Measurements from ENCODE around the gene BNC2.

GRCh38 chr9:16729651-16730050, 140.8 kb downstream of the BNC2 start:
- TF ChIP-seq POLR2A (IDR thresholded peaks at IDR 0.05) (no peak), POLR2AphosphoS5 (IDR thresholded peaks at IDR 0.05) (no peak), EP300 (IDR thresholded peaks at IDR 0.05) (no peak)
- TF ChIP-seq, protein P1, sequence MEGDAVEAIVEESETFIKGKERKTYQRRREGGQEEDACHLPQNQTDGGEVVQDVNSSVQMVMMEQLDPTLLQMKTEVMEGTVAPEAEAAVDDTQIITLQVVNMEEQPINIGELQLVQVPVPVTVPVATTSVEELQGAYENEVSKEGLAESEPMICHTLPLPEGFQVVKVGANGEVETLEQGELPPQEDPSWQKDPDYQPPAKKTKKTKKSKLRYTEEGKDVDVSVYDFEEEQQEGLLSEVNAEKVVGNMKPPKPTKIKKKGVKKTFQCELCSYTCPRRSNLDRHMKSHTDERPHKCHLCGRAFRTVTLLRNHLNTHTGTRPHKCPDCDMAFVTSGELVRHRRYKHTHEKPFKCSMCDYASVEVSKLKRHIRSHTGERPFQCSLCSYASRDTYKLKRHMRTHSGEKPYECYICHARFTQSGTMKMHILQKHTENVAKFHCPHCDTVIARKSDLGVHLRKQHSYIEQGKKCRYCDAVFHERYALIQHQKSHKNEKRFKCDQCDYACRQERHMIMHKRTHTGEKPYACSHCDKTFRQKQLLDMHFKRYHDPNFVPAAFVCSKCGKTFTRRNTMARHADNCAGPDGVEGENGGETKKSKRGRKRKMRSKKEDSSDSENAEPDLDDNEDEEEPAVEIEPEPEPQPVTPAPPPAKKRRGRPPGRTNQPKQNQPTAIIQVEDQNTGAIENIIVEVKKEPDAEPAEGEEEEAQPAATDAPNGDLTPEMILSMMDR (IDR thresholded peaks at IDR 0.05) = no peak
